Adipocyte (in vitro differentiated cells): ENCODE measurements around the gene SLC9A9.
A peak's percentile ranks its signal among the peaks of the same experiment; 100 is the strongest.

ENCODE experiments used
- DNase-seq: peaks from one replicate; pipeline ENCODE4 v3.0.0-alpha.2; 2015; ENCODE audit warnings: low read depth
- H3K27me3 ChIP-seq: replicated peaks from 2 replicates; pipeline ENCODE4 v1.7.0; 2013; ENCODE audit warnings: mild to moderate bottlenecking, low read length, moderate library complexity; ENCODE audit not compliant: control insufficient read depth, insufficient read depth
- H3K36me3 ChIP-seq: 2 replicates; pipeline ENCODE4 v1.7.0; 2013; ENCODE audit warnings: low read length, mild to moderate bottlenecking, moderate library complexity; ENCODE audit not compliant: control insufficient read depth, insufficient read depth, severe bottlenecking
- H3K4me1 ChIP-seq: 2 replicates; pipeline ENCODE4 v1.7.0; 2013; ENCODE audit warnings: mild to moderate bottlenecking, low read length, moderate library complexity; ENCODE audit not compliant: control insufficient read depth, insufficient read depth
- H3K4me3 ChIP-seq: 2 replicates; pipeline ENCODE4 v1.7.0; 2013; ENCODE audit warnings: mild to moderate bottlenecking, low read length, moderate library complexity
- H3K9ac ChIP-seq: 2 replicates; pipeline ENCODE4 v1.7.0; 2013; ENCODE audit warnings: mild to moderate bottlenecking, low read length, moderate library complexity
- H3K9me3 ChIP-seq: 2 replicates; pipeline ENCODE4 v1.7.0; 2013; ENCODE audit warnings: mild to moderate bottlenecking, low read length, moderate library complexity; ENCODE audit not compliant: control insufficient read depth

The SLC9A9 gene

DNA sequence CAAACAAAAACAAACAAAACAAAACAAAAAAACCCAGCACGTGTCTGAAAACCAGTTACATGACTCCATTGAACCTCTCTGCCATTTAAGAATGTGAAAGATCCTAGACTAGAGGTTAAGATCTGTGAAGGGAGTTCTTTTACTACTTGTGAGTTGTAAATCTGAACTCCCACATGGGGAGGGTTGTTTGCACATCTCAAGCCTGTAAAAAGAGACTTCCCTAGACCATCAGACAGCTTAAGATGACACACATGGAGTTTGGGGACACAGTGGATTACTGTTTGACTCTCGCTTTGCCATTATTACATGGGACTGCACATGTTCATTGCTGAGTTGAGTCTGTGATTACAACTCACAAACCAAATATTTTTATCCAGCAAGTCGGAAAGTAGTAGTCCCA is 171.5 kb downstream of the SLC9A9 start:
- DNase-seq, result no peak
- H3K4me1 ChIP-seq, result peaks cover 22% of the 10 kb centered on the region

DNA sequence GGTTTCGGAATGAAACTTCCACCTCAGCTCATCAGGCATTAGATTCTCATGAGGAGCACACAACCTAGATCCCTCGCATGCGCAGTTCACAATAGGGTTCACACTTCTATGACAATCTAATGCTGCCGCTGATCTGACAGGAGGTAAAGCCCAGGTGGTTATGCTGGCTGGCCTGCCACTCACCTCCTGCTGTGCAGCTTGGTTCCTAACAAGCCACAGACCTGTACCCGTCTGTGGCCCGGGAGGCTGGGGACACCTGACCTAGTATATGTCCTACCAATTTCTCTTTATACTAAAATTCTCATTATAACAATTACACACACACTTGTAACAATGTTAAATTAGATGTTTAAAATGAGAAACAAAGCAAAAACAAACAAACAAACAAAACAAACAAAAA is 172.2 kb downstream of the SLC9A9 start:
- DNase-seq, result no peak
- H3K9me3 ChIP-seq, result no peaks in the 10 kb centered on the region
- H3K4me3 ChIP-seq, result no peak overlapping the region
- H3K4me1 ChIP-seq, result peaks cover 22% of the 10 kb centered on the region
- H3K27me3 ChIP-seq, result no peaks in the 10 kb centered on the region
- no peak overlapping the region for H3K9ac ChIP-seq
- H3K36me3 ChIP-seq, result no peaks in the 10 kb centered on the region

More for the DNA sequence above, 171.5 kb downstream of the SLC9A9 start:
- H3K27me3 ChIP-seq, result no peaks in the 10 kb centered on the region
- H3K4me3 ChIP-seq, result no peak overlapping the region
- no peaks in the 10 kb centered on the region for H3K36me3 ChIP-seq
- no peaks in the 10 kb centered on the region for H3K9me3 ChIP-seq
- H3K9ac ChIP-seq, result no peak overlapping the region

DNA sequence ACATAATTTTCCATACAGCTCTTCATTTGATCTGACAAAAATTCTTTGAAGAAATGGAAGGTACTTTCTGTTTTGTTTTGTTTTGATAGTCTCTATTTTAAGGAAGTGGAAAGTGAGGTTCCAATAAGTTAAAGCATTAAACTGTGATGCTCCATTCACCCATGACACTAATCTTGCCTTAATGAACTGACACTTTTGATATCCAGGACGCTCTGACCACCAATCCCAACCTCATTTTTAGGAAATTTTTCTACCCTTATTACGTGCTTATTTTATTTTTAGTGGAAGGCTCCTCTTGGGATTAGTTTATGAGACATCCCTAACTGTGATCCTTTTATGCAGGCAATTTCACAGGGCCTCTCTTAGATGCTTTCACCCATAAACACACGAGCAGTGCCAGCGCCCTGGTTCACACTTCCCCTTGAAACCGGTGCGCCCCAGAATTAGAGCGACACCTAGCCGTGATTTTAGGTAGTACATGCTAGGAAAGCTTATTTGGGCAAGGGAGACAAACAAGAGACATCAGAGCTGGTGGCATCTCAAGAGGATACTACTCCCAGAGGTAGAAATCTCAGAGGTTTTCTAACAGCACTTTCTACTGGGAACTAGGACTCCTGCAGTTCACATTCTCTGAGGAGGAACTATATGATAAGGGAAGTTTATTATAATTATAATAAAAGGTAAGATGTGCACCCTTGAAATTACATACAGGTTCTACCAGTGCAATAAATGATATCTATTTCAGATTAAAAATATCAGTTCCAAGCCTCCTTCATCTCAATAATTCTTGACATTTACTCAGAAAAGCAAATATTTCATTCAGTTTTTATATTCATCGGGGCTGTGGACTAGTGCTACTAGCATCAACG is 173.9 kb downstream of the SLC9A9 start:
- no peaks in the 10 kb centered on the region for H3K36me3 ChIP-seq
- no peak overlapping the region for H3K4me3 ChIP-seq
- H3K9ac ChIP-seq, result peak overlapping the region; percentile 76
- H3K27me3 ChIP-seq, result no peaks in the 10 kb centered on the region
- H3K9me3 ChIP-seq, result no peaks in the 10 kb centered on the region
- H3K4me1 ChIP-seq, result peaks cover 22% of the 10 kb centered on the region
- DNase-seq, result peak; percentile 92

DNA sequence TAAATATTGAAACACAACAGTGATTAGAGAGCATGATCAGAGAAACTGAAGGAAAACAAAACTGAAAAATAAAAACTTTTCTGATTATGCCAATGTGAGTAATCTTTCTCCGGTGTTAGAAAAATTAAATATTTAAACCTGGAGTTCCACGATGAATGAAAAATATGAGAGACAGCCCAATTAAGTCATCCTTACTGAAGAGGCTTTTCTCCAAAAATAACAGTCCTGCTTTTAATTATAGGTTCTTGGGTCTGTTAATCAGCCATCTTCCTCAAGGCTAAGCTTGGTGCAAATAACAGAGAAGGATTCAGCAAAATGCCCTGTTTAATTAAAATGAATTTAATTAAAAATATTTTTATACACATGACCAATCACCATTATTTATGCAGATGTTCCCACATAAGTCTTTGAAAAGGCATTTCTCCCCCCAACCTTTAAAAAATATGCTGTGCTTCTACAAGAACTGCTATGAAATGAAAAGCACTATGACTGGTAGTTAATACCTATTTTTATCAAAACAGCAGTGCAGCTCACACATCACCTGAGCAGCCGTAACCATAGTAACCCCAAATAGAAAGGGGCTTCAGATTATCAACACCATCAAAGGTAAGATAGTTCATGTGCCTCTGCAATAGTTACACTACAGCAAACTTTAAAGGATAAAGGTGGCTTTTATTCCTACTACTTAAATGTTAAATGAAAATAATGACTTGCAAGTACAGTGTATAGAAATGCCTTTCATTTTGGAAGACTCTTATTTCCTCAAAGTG is 175.7 kb downstream of the SLC9A9 start:
- peak; percentile 7 for DNase-seq
- H3K9me3 ChIP-seq, result no peaks in the 10 kb centered on the region
- H3K4me3 ChIP-seq, result no peak overlapping the region
- H3K9ac ChIP-seq, result peak overlapping the region; percentile 11
- H3K4me1 ChIP-seq, result peaks cover 22% of the 10 kb centered on the region
- H3K36me3 ChIP-seq, result no peaks in the 10 kb centered on the region
- no peaks in the 10 kb centered on the region for H3K27me3 ChIP-seq

DNA sequence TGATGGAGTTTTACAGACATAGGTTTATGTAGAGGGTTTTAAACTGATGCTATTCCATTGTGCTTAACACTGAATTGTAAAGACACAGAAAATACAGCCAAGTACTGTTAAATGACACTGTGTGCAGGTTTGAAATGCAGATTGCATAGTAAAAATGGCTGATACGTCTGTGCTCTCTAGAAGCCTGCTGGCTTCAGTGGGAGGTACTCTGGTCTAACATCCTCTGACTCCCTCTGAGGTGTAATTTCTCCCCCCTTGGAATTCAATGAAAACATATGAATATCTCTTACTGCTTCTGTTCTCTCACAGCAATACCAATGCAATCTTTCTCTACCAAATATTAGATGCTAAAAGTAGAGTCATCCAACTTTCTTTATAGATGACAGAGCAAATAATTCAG is 176.6 kb downstream of the SLC9A9 start:
- H3K9me3 ChIP-seq, result no peaks in the 10 kb centered on the region
- H3K4me3 ChIP-seq, result no peak overlapping the region
- no peak for DNase-seq
- H3K27me3 ChIP-seq, result no peaks in the 10 kb centered on the region
- no peaks in the 10 kb centered on the region for H3K36me3 ChIP-seq
- H3K9ac ChIP-seq, result no peak overlapping the region
- H3K4me1 ChIP-seq, result peaks cover 13% of the 10 kb centered on the region

DNA sequence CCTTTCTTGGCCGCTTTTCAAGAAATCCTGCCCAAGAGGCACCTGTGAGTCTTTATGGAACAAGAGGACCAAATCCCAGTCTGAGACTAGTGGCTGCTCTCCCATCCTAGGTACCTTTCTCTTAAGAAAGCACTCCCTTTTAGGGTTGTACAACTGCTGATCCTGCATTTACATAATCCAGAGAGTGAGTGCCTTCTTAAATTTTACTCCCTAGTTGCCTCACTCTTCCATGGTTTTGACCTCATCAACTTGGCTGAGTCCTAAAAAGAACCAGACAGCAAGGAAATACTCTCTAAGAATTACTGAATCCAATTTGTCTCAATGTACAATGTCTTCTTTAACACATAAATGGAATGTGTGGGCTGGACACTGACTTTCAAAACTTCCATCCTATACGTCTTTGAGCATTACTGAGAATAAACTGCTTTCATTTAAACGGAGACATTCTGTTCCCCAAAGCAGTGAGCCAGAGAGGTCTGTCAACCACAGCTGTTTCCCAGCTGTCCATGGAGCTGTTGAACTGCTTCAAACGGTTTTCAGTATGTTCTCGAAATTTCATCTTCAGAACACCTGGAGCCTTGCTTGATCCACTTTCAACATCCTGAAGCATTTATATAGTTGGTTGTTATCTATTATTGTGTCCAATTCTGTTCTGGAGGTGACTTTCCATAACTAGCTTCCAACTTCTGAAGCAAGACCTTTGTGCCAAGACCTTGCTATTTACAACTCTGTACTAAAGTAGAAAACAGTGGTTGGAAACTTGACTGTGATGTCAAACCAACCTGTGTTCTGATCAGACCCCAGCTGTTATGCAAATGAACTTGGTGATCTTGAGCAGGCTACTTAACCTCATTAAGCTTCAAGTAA is 179.1 kb downstream of the SLC9A9 start:
- Histone ChIP-seq H3K4me1 (peaks cover 12% of the 10 kb centered on the region), H3K36me3 (no peaks in the 10 kb centered on the region), H3K27me3 (no peaks in the 10 kb centered on the region), H3K9me3 (no peaks in the 10 kb centered on the region), H3K4me3 (no peak overlapping the region), H3K9ac (no peak overlapping the region)
- DNase-seq, result peak; percentile 31

DNA sequence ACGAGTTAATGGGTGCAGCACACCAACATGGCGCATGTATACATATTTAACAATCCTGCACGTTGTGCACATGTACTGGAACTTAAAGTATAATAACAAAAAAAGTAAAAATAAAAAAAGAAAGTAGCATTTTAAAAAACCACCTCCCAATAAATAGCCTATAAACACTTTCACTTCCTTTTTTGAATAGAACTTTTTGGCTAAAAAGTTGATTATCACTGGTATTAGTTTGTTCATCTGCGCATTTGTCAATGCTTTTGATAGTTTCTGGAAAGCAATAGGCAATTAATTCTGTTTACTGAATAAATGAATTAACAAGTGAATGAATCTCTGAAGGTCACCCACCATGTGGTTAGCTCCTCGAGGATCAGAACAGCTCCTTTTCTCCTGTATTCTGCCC is 179.9 kb downstream of the SLC9A9 start:
- no peaks in the 10 kb centered on the region for H3K9me3 ChIP-seq
- H3K36me3 ChIP-seq, result no peaks in the 10 kb centered on the region
- H3K9ac ChIP-seq, result no peak overlapping the region
- peaks cover 8% of the 10 kb centered on the region for H3K4me1 ChIP-seq
- DNase-seq, result no peak
- no peak overlapping the region for H3K4me3 ChIP-seq
- H3K27me3 ChIP-seq, result no peaks in the 10 kb centered on the region

DNA sequence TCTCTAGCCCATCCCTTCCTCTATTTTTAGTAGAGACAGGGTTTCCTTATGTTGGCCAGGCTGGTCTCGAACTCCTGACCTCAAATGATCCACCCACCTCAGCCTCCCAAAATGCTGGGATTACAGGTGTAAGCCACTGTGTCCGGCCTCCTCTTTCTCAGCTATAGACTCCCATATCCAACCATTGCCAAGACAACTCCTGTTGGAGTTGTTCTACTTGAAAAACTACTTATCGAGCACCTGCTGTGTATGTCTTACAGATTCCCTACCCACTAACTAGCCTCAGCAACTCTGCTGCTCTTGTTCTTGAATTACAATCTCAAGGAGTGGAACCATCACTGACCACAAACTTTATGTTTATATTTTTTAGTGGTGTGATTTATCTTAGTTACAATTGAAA is 186.6 kb downstream of the SLC9A9 start:
- Histone ChIP-seq H3K4me1 (peaks cover 27% of the 10 kb centered on the region), H3K9me3 (peaks cover 10% of the 10 kb centered on the region), H3K9ac (no peak overlapping the region), H3K27me3 (no peaks in the 10 kb centered on the region), H3K4me3 (no peak overlapping the region), H3K36me3 (no peaks in the 10 kb centered on the region)
- DNase-seq, result no peak

DNA sequence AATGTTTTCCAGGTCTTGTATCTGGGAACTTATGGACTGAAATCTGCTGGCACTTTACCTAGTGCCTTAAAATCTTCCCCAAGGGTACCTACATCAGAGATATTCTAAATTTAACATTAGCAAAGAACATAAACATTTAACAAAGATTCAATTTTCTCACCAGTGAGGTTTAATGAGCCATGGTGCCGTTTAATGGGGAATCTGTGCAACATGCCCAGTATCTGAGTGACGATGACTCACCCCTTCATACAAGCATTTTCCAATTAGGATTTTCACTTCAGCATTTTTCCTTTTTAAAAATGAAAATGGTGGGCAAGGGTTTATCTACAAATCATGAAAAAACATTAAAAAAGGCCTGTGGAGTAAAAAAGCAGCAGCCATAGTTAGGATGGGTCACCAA is 189.4 kb downstream of the SLC9A9 start:
- peaks cover 55% of the 10 kb centered on the region for H3K4me1 ChIP-seq
- peaks cover 10% of the 10 kb centered on the region for H3K9me3 ChIP-seq
- peak; percentile 30 for DNase-seq
- peak overlapping the region; percentile 2 for H3K4me3 ChIP-seq
- H3K9ac ChIP-seq, result peak overlapping the region; percentile 48
- H3K36me3 ChIP-seq, result no peaks in the 10 kb centered on the region
- no peaks in the 10 kb centered on the region for H3K27me3 ChIP-seq

DNA sequence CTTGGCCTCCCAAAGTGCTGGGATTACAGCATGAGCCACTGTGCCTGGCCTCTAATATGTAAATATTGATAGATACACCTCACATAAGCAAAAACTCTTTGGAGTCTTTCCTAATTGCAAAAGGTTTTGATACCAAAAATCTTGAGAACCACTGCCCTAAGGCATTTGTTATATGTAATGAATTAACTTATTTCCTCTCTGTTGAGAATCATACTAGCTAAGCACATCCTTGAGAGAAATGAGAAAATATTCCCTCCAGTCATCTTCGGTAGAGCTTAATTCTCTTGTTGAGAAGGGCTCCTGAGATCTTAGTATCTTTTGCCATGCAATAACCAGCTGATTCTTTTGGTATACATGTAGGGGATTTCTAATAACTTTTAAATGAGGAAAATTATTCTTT is 190.2 kb downstream of the SLC9A9 start:
- Histone ChIP-seq H3K4me3 (no peak overlapping the region), H3K4me1 (peaks cover 62% of the 10 kb centered on the region), H3K9me3 (peaks cover 10% of the 10 kb centered on the region), H3K36me3 (no peaks in the 10 kb centered on the region), H3K9ac (no peak overlapping the region), H3K27me3 (no peaks in the 10 kb centered on the region)
- DNase-seq, result no peak

DNA sequence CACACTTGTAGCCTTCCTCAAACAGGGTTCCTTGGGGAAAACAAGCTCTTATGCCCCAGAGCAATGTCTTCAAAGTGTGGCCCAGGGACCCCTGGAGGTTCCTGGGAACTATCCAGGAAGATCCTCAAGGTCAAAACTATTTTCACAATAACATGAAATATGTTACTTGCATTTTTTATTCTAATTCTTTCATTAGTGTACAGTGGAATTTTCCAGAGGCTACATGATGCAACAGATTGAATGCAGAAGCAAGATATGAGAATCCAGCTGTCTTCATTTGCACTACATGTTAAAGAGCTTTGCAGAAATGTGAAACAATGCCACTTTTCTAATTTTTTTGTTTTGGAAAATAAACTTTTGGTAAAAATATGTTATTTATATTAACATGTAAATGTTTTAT is 190.9 kb downstream of the SLC9A9 start:
- Histone ChIP-seq H3K4me3 (no peak overlapping the region), H3K27me3 (no peaks in the 10 kb centered on the region), H3K9me3 (peaks cover 10% of the 10 kb centered on the region), H3K4me1 (peaks cover 69% of the 10 kb centered on the region), H3K9ac (peak overlapping the region; percentile 9), H3K36me3 (no peaks in the 10 kb centered on the region)
- peak; percentile 81 for DNase-seq
